ENCODE results near the gene UBE3B. TPM values are rescaled to one million over a fixed set of nuclear protein-coding genes. Genes with fewer than 3 reads are reported as not detected.

The UBE3B gene
- total RNA-seq, 1 experiment from 2014 or later, result 23.3 TPM

DNA sequence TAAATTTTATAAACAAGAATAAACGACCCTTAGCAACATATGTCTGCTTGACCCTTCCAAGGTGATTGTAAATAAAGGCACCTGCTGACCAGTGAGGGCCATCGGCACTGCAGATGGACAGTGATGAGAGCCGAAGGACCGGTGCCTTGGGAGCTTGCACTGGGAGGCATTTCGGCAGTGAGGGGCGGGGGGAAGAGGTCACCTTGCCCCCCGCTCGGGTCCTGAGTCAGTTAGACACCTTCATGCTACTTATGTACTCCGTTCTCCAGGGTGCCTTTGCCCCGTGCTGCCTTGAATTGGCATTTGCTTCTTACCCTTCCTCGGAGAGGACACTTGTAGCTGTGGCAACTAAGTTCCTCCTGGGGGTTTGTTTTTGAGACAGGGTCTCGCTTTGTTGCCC lies 72.8 kb downstream of the UBE3B start:
- no peak for DNase-seq (ENCODE audit: low read depth)

DNA sequence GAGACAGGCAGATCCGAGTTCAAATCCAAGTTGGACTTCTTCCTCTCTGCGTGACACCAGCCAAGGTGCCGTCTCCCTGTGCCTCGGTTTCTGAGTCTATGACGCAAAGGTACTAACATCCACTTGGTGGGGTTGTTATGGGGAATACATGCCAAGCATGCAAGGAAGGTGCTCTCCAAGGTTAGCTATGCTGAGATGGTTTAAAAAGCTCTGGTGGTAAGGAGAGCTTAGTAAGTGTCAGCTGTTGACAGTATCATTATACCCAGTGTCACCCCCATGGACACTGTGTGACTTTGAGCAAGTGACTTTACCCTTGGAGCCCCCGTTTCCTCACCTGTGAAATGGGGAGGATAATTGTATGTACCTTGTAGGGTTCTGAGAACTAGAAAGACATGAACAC lies 73.7 kb downstream of the UBE3B start:
- DNase-seq (ENCODE audit: low read depth), result no peak

DNA sequence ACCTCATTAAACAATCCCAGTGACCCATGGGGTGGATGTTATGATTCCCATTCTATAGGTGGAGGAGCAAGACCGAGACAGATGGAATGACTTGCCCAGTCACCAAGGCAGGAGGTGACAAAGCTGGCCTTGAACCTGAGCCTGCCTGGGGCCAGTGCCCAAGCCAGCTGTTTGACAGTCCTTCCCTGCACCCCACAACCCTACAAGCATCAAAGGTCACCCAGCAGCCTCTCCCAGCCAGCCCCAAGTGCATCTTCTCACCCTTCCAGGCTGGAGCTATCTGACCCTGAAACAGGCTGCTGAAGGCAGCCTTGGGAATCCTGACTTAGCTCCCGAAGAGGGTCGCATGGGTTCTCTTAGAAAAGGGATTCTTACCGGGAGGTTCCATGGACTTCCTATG lies 75.5 kb downstream of the UBE3B start:
- no peak for DNase-seq (ENCODE audit: low read depth)

DNA sequence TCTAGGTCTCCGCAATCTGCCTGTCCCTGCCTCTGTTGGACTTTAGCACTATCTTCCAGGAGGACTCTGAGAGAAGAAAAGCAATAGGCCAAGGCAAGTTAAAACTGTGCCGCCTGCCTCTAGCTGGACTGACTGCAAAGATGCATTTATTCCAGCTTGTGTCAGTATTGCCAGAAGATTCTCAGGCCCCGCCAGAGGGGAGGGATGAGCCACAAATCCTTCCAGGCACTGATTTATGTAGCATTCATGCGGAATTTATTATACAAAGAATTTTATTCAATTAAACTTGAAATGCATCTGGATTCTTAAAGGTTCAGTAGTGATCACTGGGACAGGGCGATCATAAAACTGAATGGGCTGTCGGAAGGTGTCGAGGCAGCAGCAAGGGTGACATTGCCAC lies 76.0 kb downstream of the UBE3B start:
- peak; percentile 28 for DNase-seq (ENCODE audit: low read depth)

DNA sequence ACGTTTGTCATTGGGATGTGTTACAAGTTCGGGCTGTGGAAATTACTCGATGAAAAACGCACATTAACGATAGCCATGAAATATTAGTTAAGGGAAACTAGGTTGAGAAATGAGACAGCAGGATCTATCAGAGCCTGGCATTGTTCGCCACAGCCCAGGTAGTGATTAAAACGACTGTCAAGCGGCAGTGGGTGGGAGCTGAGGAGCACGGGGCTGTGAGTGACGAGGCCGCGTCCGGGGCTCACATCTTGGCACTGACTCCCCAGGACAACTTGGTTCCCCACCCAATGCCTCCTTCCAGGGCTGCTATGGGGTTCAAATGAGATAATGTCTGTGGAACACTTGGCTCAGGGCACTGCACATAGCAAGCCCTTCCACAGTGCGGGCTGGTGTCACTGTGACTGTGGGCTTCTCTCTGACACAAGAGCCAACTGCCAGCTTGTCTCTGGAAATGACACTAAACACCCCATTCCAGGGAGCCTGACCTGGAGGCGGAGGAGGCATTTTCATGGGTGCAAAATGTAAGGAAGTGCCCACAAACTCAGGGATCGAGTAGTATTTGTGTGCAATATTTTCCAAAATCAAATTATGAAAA lies 76.6 kb downstream of the UBE3B start:
- DNase-seq (ENCODE audit: low read depth), result no peak

DNA sequence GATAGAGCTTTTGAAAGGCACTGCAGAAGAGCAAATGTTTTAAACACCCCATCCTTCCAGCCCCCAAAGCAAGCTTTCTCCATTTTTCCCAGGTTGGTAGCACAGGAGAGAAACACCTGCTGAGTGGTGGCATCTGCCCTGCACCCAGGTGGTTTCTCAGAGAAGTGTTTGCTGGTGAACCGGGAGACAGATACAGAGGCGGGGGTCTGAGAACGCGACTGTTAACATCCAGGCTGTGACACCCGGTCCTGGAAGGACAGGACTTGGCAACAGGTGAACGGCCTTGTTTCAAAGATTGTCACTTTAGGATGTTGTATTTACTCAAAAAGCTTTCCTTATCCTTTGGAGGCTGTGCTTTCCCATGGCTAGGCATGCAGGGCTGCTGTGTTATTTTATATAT lies 77.3 kb downstream of the UBE3B start:
- DNase-seq (ENCODE audit: low read depth), result no peak

DNA sequence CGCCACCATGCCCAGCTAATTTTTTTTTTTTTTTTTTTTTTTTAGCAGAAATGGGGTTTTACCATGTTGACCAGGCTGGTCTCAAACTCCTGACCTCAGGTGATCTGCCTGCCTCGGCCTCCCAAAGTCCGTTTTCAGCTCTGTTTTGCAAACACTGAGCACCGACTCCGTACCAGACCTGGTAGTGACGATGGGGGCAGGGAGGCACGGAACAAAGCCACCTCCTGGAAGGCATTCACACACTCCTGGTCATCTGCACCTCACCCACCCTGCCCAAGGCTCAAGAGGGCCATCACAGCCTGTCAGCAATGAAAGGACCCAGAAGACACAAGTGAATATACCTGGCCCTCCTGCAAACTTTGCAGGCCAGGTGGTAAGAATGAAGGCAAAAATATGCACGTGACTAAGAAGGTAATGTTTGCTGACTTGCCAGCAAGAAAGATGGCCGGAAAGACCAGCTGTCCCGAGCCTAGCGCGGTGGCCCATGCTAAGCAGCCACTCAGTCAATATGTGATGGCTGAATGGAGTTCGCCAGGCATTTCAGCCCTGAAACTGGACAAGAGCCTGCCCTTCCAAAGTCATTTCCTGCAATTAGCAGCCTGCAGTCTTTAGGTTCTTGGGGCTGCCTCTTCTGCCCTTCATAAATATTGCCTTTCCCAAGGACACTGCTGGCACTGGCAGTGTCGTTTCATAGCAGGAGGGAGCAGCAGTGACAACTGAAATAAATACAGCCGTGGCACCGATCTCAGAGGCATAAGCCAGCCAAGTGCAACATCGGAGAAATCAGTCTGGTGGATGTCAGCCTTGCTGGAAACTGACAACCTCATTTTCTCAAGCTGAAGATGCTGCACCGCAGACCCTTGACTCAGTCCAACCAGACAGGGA lies 78.2 kb downstream of the UBE3B start:
- no peak for DNase-seq (ENCODE audit: low read depth)

DNA sequence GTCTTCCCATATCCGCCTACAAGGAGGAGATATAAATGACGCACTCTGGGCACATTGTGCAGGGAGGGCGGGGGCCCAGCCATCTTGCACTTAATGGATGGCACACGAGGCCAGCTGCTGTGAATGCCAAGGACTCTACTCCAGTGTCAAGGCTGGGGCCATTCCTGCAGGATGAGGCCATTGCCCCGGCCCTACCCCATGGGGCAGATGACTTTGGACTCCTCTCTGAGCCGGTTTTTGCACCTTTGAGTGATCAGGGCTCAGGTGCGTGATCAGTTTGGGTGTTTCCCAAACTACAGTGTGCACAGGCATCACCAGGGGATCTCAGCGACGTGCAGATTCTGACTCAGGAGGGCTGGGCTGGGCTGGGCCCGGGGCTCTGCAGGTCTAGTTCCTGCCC lies 79.8 kb downstream of the UBE3B start:
- DNase-seq (ENCODE audit: low read depth), result no peak

DNA sequence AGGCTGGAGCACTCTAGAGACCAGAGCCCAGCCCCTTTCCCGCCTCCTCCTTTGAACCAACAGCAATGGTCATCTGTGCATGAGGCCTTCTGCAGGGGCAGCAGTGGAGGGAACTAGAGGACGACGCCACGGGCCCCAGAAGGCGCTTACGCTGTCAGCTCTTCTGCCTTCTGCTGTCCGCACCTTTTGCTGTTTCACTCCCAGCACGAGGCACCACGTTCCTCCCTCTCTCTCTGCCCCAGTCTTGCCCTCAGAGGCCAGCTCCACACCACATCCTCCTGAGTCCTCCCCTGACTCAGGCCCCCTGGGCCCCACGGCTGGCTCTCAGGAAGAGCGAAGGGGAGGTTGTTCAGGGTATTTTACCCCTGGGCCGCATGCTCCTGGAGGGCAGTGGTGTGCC lies 80.4 kb downstream of the UBE3B start:
- no peak for DNase-seq (ENCODE audit: low read depth)

DNA sequence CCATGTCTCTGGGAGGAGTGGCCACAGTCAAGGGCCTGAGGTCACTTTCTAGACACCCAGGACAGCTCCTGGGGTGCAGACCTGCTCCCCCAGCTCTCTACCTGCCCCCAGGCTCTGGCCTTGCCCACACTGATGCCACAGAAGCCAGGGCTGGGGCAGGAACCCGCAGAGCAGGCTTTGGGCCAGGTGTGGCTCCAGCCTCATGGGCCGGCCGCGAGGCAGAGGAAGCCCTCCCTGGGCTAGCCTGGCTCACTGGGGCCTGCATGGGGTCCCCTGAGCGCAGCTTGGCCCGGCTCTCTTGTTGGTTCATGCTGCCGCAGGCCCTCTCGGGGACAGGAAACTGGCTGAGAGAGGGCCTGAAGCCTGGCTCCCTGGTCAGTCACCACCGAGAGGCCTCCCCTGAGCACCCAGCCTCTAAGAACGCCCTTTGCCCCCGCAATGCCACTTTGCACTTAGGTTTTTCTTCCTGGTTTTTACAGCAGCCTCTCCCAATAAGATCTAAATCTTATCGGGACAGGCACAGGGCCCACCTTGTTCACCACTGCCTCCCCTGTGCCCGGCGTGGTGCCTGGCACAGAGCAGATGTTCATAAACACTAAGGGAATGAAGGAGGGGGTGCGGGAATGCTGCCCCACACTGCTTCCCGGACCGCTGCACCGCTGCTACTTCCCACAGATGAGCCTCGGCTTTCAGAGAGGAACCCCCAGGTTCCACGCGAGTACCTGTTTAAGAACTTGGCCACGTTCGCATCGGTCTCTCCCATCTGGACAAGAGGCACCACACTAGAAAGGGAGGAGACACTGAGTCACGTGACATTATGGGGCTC lies 81.2 kb downstream of the UBE3B start:
- no peak for DNase-seq (ENCODE audit: low read depth)

DNA sequence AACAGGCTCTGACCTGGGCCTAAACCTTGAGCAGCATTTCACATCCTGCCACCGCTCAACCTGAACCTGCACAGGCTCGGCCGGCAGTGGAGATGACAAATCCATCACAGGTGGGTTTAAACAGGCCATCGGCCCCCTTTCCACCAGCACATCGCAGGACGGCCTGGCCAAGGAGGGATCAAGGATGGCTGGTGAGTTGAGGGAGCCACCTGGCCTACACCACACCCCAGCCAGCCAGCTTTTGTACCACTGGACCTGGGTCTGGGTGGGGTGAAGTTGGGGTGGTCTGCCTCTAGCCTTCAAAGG lies 81.7 kb downstream of the UBE3B start:
- no peak for DNase-seq (ENCODE audit: low read depth)

DNA sequence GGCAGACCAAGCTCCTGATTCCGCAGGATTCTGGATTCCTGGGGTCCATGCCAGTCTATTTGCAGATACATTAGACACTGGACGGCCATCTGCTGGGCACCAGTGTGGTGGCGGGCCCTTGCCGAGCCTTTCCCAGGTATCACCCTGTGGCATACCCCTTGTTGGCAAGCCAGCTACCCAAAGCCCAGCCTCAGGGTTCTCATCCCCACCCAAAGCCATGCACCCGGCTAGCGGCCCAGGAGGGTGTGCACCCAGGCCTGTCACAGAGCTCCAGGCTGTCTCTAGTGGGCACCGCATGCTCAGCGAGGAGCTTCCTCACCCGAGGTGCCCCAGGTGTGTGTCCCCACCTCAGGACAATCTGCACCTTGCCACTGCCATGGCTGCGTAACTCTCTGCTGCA lies 82.2 kb downstream of the UBE3B start:
- DNase-seq (ENCODE audit: low read depth), result no peak

DNA sequence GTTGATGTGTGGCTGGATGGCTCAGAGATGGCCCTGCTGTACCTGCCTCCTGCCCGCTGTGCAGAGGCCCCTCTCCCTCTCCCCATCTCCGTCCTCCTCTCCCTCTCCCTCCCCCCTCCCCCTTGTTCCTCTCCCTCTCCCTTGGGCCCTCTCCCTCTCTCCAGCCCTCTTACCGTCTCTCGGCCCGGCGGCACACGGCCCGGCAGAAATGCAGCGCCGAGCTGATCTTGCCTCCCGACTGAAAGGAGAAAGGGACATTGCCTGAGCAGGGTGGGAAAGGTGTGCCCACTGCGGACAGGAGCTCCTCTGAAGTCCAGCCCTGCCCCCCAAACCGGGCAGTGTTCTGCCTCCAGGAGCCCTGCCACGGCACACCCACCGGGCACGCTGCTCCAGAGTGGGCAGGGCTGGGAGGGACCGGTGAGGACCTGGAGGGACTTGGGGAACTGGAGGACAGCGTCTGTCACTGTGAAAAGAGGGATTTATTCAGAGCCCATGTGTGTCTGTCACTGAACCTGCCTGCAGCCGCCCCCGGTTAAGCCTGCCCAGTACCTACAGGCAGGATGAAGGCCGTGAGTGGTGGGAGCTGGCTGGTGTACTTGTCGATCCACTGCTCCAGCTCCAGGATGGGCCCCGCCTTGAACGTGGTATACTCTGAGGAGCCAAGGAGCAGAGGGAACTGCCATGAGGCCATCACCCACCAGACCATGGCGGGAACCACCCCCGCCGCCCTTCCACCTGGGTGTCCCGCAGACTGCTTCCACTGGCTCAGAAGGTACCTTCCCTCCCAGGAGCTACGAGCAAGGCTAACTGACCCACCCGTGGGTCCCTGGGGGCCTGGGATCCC lies 83.7 kb downstream of the UBE3B start:
- no peak for DNase-seq (ENCODE audit: low read depth)

DNA sequence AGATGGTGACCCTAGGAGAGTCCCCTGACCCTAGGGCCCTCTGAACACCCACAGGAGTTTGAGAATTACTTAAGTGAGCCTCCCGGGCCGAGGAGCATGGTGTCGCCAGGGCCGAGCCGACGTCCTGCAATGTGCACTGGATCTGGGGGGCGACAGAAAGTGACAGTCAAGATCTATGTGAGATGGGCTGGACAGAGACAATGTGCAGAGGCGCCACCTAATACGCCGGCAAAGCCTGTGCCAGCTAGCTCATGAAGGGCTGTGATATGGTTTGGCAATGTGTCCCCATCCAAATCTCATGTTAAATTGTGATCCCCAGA lies 84.2 kb downstream of the UBE3B start:
- no peak for DNase-seq (ENCODE audit: low read depth)

DNA sequence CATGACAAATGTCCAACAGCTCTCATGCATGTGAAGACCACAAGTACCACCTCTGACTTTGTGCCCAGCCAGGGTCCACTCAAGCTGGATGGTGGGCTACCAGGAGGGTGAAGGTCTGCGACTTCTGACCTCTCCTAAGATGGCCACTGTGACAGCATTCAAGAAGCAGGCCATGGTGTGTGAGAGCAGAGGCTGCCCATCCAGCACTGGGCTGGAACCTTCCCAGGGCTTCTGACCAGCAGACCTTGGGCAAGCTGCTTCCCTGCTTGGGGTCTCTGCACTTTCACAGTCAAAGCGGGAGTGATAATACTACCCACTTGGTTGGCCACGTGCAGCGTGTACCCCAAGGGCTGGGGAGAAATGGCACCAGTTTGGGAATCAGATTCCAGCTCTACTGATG lies 85.4 kb downstream of the UBE3B start:
- DNase-seq (ENCODE audit: low read depth), result no peak

DNA sequence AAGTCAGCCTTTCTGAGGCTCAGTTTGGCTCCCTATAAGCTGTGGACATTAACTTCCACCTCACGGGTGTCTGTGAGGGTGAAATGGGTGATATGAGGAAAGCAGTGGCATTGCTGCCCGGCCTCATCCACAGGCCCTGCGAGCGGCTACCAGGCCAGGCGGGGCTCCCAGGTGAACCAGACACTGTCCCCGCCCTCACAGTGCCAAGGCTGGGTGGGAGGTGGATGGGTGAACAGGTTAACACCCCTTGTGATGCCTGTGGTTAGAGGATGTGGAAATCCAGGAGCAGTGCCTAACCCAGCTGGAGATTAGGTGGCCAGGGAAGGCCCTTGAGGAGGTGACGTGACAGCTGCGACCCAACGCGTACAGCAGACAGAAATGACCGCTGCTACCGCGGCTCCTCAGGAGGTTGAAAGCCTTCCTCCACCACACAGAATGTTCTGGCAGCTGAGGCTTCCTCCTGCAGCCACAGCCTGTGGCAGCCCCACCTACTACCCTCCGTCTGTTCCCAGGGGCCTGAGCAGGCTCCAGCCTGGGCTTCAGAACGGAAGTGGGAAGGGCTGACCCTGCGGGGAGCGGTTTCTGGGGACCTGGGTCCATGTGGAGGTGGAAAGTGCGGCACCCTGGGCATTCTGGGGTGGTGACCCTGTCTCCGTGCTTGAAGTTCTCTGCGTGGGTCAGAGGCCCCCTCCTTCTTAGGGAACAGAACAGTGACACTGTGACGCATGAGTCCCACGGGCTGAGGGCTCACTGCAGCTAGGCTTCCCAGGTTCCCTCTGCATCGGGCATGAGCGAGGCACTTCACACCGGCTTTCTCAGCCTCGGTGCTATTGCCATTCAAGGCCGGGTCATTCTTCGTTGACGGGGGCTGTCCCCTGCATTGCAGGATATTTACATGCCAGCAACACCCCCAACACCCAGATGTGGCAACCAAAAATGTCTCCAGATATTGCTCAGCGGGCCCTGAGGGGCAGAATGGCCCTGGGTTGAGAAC lies 86.2 kb downstream of the UBE3B start:
- no peak for DNase-seq (ENCODE audit: low read depth)

DNA sequence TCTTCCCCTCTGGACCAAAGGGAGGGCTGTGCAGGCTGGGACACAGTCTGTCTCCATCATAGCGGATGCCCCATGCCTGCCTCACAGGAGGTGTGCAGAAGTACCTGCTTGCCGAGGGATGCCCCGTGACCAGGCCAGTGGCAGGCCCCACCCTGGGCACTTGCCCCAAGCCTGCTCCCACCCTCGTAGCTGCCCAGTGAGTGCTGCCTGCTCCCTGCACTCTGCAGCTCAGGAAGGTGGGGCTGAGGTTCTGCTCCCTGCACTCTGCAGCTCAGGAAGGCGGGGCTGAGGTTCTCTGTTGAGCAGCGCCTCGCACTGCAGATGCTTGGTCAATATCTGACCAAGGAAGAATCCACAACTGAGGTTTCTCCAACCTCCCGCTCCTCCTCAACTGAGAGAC lies 89.0 kb downstream of the UBE3B start:
- no peak for DNase-seq (ENCODE audit: low read depth)

DNA sequence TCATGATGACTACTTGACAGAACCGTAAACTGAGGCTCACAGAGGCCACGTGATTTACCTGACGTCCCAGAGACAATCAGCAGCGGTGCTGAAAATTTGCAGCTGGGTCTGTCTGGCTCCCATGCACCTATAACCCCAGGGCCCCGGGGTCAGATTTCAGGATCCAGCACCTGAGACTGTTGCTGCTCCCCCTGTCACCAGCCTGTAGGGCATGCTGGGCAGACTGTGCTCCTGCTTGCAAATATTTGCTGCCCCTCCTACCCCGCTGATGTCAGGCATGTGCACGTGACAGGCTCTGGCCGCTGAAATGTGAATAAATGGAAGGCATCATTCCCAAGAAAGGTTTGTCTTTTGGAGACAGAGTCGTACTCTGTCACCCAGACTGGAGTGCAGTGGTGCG lies 89.9 kb downstream of the UBE3B start:
- DNase-seq (ENCODE audit: low read depth), result no peak

DNA sequence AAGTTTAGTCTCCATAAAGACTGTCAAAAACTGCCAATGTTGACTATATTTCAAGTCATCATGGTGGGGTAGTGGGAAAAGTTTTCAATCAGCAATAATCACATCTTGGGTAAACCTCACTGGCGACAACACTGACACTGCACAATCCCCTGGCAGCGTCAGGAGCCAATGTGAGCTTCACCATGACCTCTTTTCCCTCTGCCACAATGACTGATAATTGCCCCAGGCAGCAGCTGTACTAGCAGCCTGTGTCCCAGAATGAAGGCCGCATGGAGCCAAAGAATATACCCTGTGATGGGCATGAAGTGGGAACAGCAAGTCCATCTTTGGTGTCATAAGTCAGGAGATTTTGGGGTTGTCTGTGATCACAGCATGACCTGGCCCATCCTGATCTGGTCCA lies 90.5 kb downstream of the UBE3B start:
- DNase-seq (ENCODE audit: low read depth), result no peak

DNA sequence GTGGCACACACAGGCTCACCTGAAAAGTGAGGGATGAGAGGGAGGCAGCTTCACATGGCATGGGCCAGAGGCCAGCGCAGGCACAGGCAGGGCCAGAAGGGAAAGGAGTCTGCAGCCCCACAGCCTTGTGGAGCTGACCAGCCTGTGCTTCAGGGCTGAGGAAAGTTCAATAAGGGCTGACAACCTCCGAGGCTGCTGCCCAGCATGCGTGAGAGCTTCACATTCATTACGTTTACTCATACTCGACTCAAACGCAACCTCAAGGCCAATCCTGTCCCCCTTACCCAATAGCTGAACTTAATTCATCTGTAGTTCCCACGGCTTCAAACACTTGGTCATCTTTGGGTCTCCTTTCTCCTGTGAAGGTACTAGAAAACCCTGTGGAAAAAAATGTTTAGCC lies 91.1 kb downstream of the UBE3B start:
- no peak for DNase-seq (ENCODE audit: low read depth)
